ENCODE results near the gene TOB1. TPM values are rescaled to one million over a fixed set of nuclear protein-coding genes. Genes with fewer than 3 reads are reported as not detected.
A peak's percentile ranks its signal among the peaks of the same experiment; 100 is the strongest.

TOB1 gene
- total RNA-seq, 1 experiment from 2014 or later = 3.3 TPM

GRCh38 chr17:50832267-50832863 lies 33.8 kb downstream of the TOB1 start:
- DNase-seq (ENCODE audit: low read depth) = no peak

- no peak for DNase-seq (ENCODE audit: low read depth)
Measured at GRCh38 chr17:50831471-50831928, 34.7 kb downstream of the TOB1 start.

- DNase-seq (ENCODE audit: low read depth) = no peak
Measured at GRCh38 chr17:50830994-50831393, 35.2 kb downstream of the TOB1 start.

GRCh38 chr17:50830352-50830751 lies 35.8 kb downstream of the TOB1 start:
- no peak for DNase-seq (ENCODE audit: low read depth)

GRCh38 chr17:50829332-50829731 lies 36.8 kb downstream of the TOB1 start:
- DNase-seq (ENCODE audit: low read depth) = no peak

GRCh38 chr17:50828508-50829170 lies 37.5 kb downstream of the TOB1 start:
- DNase-seq (ENCODE audit: low read depth) = no peak

GRCh38 chr17:50825188-50825587 lies 41.0 kb downstream of the TOB1 start:
- DNase-seq (ENCODE audit: low read depth) = no peak

- DNase-seq (ENCODE audit: low read depth) = no peak
Measured at GRCh38 chr17:50824429-50824828, 41.7 kb downstream of the TOB1 start.

- no peak for DNase-seq (ENCODE audit: low read depth)
Measured at GRCh38 chr17:50822550-50822949, 43.6 kb downstream of the TOB1 start.

- DNase-seq (ENCODE audit: low read depth) = no peak
Measured at GRCh38 chr17:50820651-50821050, 45.5 kb downstream of the TOB1 start.

- DNase-seq (ENCODE audit: low read depth) = no peak
Measured at GRCh38 chr17:50818921-50819657, 47.1 kb downstream of the TOB1 start.

- DNase-seq (ENCODE audit: low read depth) = no peak
Measured at GRCh38 chr17:50818261-50818660, 47.9 kb downstream of the TOB1 start.

- peak; percentile 55 for DNase-seq (ENCODE audit: low read depth)
Measured at GRCh38 chr17:50817838-50818237, 48.3 kb downstream of the TOB1 start.

- no peak for DNase-seq (ENCODE audit: low read depth)
Measured at GRCh38 chr17:50816771-50817751, 49.1 kb downstream of the TOB1 start.

GRCh38 chr17:50816271-50816670 lies 49.9 kb downstream of the TOB1 start:
- no peak for DNase-seq (ENCODE audit: low read depth)

- no peak for DNase-seq (ENCODE audit: low read depth)
Measured at GRCh38 chr17:50815400-50815799, 50.8 kb downstream of the TOB1 start.

- DNase-seq (ENCODE audit: low read depth) = no peak
Measured at GRCh38 chr17:50813583-50813982, 52.6 kb downstream of the TOB1 start.

All from Daoy (cell line).